ENCODE results near the gene RNF225.
"Not testable (repeated sequence)": the region's sequence is repeated elsewhere in the genome, so short reads cannot be mapped to it uniquely, and the experiment has no call there.

The RNF225 gene

GRCh38 chr19:58387338-58388174 lies 7.9 kb upstream of the RNF225 start:
- no peak for DNase-seq

- DNase-seq: no peak
These were observed 7.3 kb upstream of the RNF225 start for GRCh38 chr19:58388175-58388526.

GRCh38 chr19:58392945-58393724 lies 2.3 kb upstream of the RNF225 start:
- DNase-seq: no peak

GRCh38 chr19:58393725-58394033 lies 1.8 kb upstream of the RNF225 start:
- no peak for DNase-seq

GRCh38 chr19:58394821-58395219 lies 636 bp upstream of the RNF225 start:
- DNase-seq: no peak

GRCh38 chr19:58395979-58396627 lies 647 bp downstream of the RNF225 start:
- DNase-seq: no peak

- no peak for DNase-seq
These were observed 1.5 kb downstream of the RNF225 start for GRCh38 chr19:58396691-58397532.

GRCh38 chr19:58397533-58398037 lies 2.1 kb downstream of the RNF225 start:
- DNase-seq: no peak

- DNase-seq: no peak
These were observed 2.6 kb downstream of the RNF225 start for GRCh38 chr19:58398087-58398486.

- no peak for DNase-seq
These were observed 3.1 kb downstream of the RNF225 start for GRCh38 chr19:58398545-58398944.

GRCh38 chr19:58399903-58400302 lies 4.4 kb downstream of the RNF225 start:
- no peak for DNase-seq

- no peak for DNase-seq
These were observed 5.0 kb downstream of the RNF225 start for GRCh38 chr19:58400316-58400915.

- peak; percentile 99 for DNase-seq
These were observed 5.7 kb downstream of the RNF225 start for GRCh38 chr19:58400916-58401839.

GRCh38 chr19:58401840-58402421 lies 6.5 kb downstream of the RNF225 start:
- DNase-seq: no peak

- DNase-seq: not testable (repeated sequence)
These were observed 8.5 kb downstream of the RNF225 start for GRCh38 chr19:58403920-58404478.

GRCh38 chr19:58406818-58407657 lies 11.6 kb downstream of the RNF225 start:
- DNase-seq: no peak

- DNase-seq: no peak
These were observed 12.2 kb downstream of the RNF225 start for GRCh38 chr19:58407658-58408151.

- DNase-seq: peak; percentile 94
These were observed 12.9 kb downstream of the RNF225 start, which contains the start of gene ZNF584 for GRCh38 chr19:58408152-58409009. ZNF584 (plus strand) TSS chr19:58408649; CDS start chr19:58409148, 499 bp downstream.
